AG09309 (cell line): Measurements from ENCODE around the gene UBASH3B.
"Not testable (repeated sequence)": the region's sequence is repeated elsewhere in the genome, so short reads cannot be mapped to it uniquely, and the experiment has no call there.

ENCODE experiments used
- DNase-seq: peaks from one replicate; pipeline ENCODE4 v3.0.0-alpha.2; 2010; ENCODE audit warnings: low read depth
- H3K4me3 ChIP-seq: 2 replicates; pipeline ENCODE4 v1.5.1; 2011; ENCODE audit warnings: mild to moderate bottlenecking, low read depth, low read length, moderate library complexity; ENCODE audit not compliant: control insufficient read depth
- TF ChIP-seq, protein P1 (sequence below): IDR thresholded peaks from 2 replicates; pipeline ENCODE4 v1.5.1; 2011; ENCODE audit warnings: mild to moderate bottlenecking, low read depth, low read length, inconsistent platforms; ENCODE audit not compliant: insufficient read depth, control insufficient read depth; ENCODE audit errors: missing control alignments

UBASH3B gene

GRCh38 chr11:122820158-122820557 is 164.6 kb downstream of the UBASH3B start:
- TF ChIP-seq, protein P1, sequence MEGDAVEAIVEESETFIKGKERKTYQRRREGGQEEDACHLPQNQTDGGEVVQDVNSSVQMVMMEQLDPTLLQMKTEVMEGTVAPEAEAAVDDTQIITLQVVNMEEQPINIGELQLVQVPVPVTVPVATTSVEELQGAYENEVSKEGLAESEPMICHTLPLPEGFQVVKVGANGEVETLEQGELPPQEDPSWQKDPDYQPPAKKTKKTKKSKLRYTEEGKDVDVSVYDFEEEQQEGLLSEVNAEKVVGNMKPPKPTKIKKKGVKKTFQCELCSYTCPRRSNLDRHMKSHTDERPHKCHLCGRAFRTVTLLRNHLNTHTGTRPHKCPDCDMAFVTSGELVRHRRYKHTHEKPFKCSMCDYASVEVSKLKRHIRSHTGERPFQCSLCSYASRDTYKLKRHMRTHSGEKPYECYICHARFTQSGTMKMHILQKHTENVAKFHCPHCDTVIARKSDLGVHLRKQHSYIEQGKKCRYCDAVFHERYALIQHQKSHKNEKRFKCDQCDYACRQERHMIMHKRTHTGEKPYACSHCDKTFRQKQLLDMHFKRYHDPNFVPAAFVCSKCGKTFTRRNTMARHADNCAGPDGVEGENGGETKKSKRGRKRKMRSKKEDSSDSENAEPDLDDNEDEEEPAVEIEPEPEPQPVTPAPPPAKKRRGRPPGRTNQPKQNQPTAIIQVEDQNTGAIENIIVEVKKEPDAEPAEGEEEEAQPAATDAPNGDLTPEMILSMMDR: no peak
- no peak for DNase-seq
- H3K4me3 ChIP-seq: no peak overlapping the region

GRCh38 chr11:122821169-122821568 is 165.6 kb downstream of the UBASH3B start:
- TF ChIP-seq, protein P1: no peak
- no peak overlapping the region for H3K4me3 ChIP-seq
- DNase-seq: no peak

DNA sequence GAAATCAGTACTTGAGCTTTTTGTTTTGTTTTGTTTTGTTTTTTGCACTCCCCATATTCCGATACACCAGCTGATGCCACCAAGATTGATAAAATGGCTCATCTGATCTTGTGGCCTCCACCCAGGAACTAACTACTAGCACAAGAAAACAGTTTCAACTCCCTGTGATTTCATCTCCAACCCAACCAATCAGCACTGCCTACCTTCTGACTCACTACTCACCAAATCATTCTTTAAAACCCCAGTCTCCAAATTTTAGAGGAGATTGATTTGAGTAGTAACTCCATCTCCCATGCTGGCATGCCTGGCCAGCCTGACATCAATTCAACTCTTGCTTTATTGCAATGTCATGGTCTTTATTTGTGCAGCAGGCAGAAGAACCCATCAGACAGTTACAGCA is 166.7 kb downstream of the UBASH3B start:
- DNase-seq: no peak
- TF ChIP-seq, protein P1: no peak

DNA sequence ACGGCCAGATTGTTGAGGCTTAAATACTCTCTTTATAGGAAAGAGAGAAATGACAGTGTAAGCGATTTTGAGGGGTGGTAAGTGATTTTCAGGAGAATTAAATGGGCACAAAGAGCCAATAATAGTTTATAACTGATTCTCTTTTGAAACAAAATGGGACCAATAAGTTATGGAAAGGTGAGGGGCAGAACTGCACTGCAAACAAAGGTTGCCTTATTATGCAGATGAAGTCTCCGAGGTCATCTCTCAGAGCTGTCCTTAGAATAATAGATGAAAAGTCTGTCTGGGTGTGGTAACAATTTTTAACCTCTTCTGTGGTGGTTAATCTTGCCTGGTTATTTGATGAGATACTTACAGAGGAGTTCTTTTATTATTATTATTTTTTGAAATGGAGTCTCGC is 168.0 kb downstream of the UBASH3B start:
- no peak overlapping the region for H3K4me3 ChIP-seq
- TF ChIP-seq, protein P1: no peak
- DNase-seq: no peak

More for the DNA sequence above, 166.7 kb downstream of the UBASH3B start:
- no peak overlapping the region for H3K4me3 ChIP-seq

DNA sequence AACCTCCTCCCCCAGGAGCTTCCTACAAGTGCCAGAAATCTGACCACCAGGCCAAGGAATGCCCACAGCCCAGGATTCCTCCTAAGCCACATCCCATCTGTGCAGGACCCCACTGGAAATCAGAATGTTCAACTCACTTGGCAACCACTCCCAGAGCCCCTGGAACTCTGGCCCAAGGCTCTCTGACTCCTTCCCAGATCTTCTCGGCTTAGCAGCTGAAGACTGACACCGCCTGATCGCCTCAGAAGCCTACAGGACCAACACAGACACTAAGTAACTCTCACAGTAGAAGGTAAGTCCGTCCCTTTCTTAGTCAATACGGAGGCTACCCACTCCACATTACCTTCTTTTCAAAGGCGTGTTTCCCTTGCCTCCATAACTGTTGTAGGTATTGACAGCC is 173.8 kb downstream of the UBASH3B start:
- not testable (repeated sequence) for DNase-seq, H3K4me3 ChIP-seq

DNA sequence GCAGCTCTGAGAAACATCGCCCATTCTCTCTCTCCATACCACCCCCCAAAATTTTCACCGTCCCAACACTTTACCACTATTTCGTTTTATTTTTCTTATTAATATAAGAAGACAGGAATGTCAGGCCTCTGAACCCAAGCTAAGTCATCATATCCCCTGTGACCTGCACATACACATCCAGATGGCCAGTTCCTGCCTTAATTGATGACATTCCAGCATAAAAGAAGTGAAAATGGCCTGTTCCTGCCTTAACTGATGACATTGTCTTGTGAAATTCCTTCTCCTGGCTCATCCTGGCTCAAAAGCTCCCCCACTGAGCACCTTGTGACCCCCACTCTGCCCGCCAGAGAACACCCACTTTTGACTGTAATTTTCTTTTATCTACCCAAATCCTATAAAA is 176.8 kb downstream of the UBASH3B start:
- not testable (repeated sequence) for H3K4me3 ChIP-seq, DNase-seq

GRCh38 chr11:122832721-122833470 is 177.4 kb downstream of the UBASH3B start:
- TF ChIP-seq, protein P1: no peak
- no peak overlapping the region for H3K4me3 ChIP-seq
- no peak for DNase-seq
